K562 (cell line): ENCODE measurements around the gene PPP1CA. TPM values are rescaled to one million over a fixed set of nuclear protein-coding genes. Genes with fewer than 3 reads are reported as not detected.
A peak's percentile ranks its signal among the peaks of the same experiment; 100 is the strongest.

Experiments used
- ADNP ChIP-seq: fragments of 200-800 bp; sonication (Bioruptor generic); IDR thresholded peaks from 2 replicates; pipeline ENCODE4 v1.6.1; 2016; ENCODE audit warnings: missing genetic modification characterization, missing compliant biosample characterization
- ASH1L ChIP-seq: fragments of 450-650 bp; IDR thresholded peaks from 2 replicates; pipeline ENCODE4 v1.6.1; 2018; ENCODE audit warnings: borderline replicate concordance, mild to moderate bottlenecking, low read depth; ENCODE audit not compliant: partially characterized antibody
- ETS2 ChIP-seq: IDR thresholded peaks from 2 replicates; pipeline ENCODE4 v1.6.1; 2016; ENCODE audit warnings: borderline replicate concordance, missing genetic modification characterization, mild to moderate bottlenecking, moderate library complexity, missing compliant biosample characterization; ENCODE audit not compliant: poor library complexity, severe bottlenecking
- MBD2 ChIP-seq: sonication (generic); IDR thresholded peaks from 2 replicates; pipeline ENCODE4 v1.6.1; 2016; ENCODE audit warnings: low read depth, borderline replicate concordance
- NFE2L1 ChIP-seq: fragments of 450-650 bp; IDR thresholded peaks from 2 replicates; pipeline ENCODE4 v1.6.1; 2016; ENCODE audit warnings: missing genetic modification characterization, low read depth, mild to moderate bottlenecking, missing compliant biosample characterization, moderate library complexity, borderline replicate concordance
- NR2F6 ChIP-seq: fragments of 450-650 bp; formaldehyde crosslinking; IDR thresholded peaks from 2 replicates; pipeline ENCODE4 v1.4.0; 2020; ENCODE audit warnings: mild to moderate bottlenecking
- PHF21A ChIP-seq: fragments of 450-650 bp; IDR thresholded peaks from 2 replicates; pipeline ENCODE4 v1.6.1; 2017; ENCODE audit warnings: low read depth, borderline replicate concordance
- RBM14 ChIP-seq: fragments of 200-400 bp; formaldehyde crosslinking; IDR thresholded peaks from 2 replicates; pipeline ENCODE4 v1.6.1; 2018; ENCODE audit warnings: low read depth, mild to moderate bottlenecking, low read length, moderate library complexity, borderline replicate concordance; ENCODE audit not compliant: insufficient read depth
- SIN3B ChIP-seq: fragments of 450-650 bp; IDR thresholded peaks from 2 replicates; pipeline ENCODE4 v1.6.1; 2017; ENCODE audit warnings: low read depth, mild to moderate bottlenecking, moderate library complexity
- SMAD3 ChIP-seq: fragments of 450-650 bp; formaldehyde crosslinking; conservative IDR thresholded peaks from 2 replicates; pipeline ENCODE4 v1.4.0; 2020; ENCODE audit warnings: mild to moderate bottlenecking
- SRSF1 ChIP-seq: fragments of 200-400 bp; formaldehyde crosslinking; IDR thresholded peaks from 2 replicates; pipeline ENCODE4 v1.6.1; 2017; ENCODE audit warnings: mild to moderate bottlenecking, low read depth, low read length, moderate library complexity
- TFAM ChIP-seq: fragments of 250-450 bp; sonication (Bioruptor Pico); conservative IDR thresholded peaks from 2 replicates; pipeline ENCODE4 v1.5.0; 2021; ENCODE audit warnings: mild to moderate bottlenecking, moderate library complexity
- YBX1 ChIP-seq: fragments of 450-650 bp; IDR thresholded peaks from 2 replicates; pipeline ENCODE4 v1.7.1; 2016; ENCODE audit warnings: mild to moderate bottlenecking
- ZKSCAN8 ChIP-seq: fragments of 200-800 bp; sonication (Bioruptor generic); IDR thresholded peaks from 2 replicates; pipeline ENCODE4 v1.6.1; 2016; ENCODE audit warnings: missing genetic modification characterization, missing compliant biosample characterization
- ZNF165 ChIP-seq: fragments of 250-450 bp; sonication (Bioruptor Pico); IDR thresholded peaks from 2 replicates; pipeline ENCODE4 v1.4.0; 2020; ENCODE audit warnings: borderline replicate concordance
- ZNF212 ChIP-seq: fragments of 450-650 bp; formaldehyde crosslinking; IDR thresholded peaks from 2 replicates; pipeline ENCODE4 v1.4.0; 2020; ENCODE audit warnings: mild to moderate bottlenecking
- ZNF239 ChIP-seq: fragments of 250-450 bp; sonication (Bioruptor Pico); IDR thresholded peaks from 2 replicates; pipeline ENCODE4 v1.4.0; 2020; ENCODE audit warnings: mild to moderate bottlenecking
- ZNF316 ChIP-seq: fragments of 450-650 bp; IDR thresholded peaks from 2 replicates; pipeline ENCODE4 v1.6.1; 2016
- ZSCAN32 ChIP-seq: fragments of 450-650 bp; formaldehyde crosslinking; IDR thresholded peaks from 2 replicates; pipeline ENCODE4 v1.4.0; 2020; ENCODE audit warnings: mild to moderate bottlenecking, moderate library complexity
- polyA plus RNA-seq, 8 experiments: library from polyadenylated mRNA; depleted of rRNA in 4 of 8; stranded (reverse) in 5 of 8; unstranded in 3 of 8; fragments of >200 nt; fragmentation: Nextera tagmentation in 2 of 8; fragmentation: Illumina TruSeq in 1 of 8; extraction: Ambion mirVana in 2 of 8; extraction: Trizol in 1 of 8; gene quantifications; 2 replicates each; pipeline versions ENCODE4 v1.2.1 to v1.2.3, GENCODE V29; 2011 to 2014; ENCODE audit warnings: inconsistent platforms in 1 of 8, missing spikeins in 1 of 8
- total RNA-seq, 7 experiments: library from RNA; depleted of rRNA in 6 of 7; stranded (reverse); fragments of >200 nt in 6 of 7; fragmentation: Illumina TruSeq in 2 of 7; extraction: Trizol in 2 of 7; gene quantifications; 2 replicates each; pipeline versions ENCODE4 v1.2.1 to v1.2.3, GENCODE V29; 2011 to 2021; ENCODE audit warnings: low replicate concordance in 1 of 7
- TF ChIP-seq, protein P1 (sequence below): sonication (generic); formaldehyde crosslinking; IDR thresholded peaks from 2 replicates; pipeline ENCODE4 v1.8.0; 2022; ENCODE audit warnings: mild to moderate bottlenecking, missing genetic modification reagents
- TF ChIP-seq, protein P2 (sequence below): fragments of 450-650 bp; formaldehyde crosslinking; IDR thresholded peaks from 2 replicates; pipeline ENCODE4 v1.4.0; 2022; ENCODE audit warnings: mild to moderate bottlenecking, moderate library complexity
- TF ChIP-seq, protein P3 (sequence below): fragments of 450-650 bp; IDR thresholded peaks from 2 replicates; pipeline ENCODE4 v1.6.1; 2018; ENCODE audit not compliant: partially characterized antibody

PPP1CA gene
- total and polyA plus RNA-seq, 9 of the 15 experiments (the other 6 are each of a cell fraction or from before 2014, with no cell fraction given): 18.2 to 242 (median 188) TPM

DNA sequence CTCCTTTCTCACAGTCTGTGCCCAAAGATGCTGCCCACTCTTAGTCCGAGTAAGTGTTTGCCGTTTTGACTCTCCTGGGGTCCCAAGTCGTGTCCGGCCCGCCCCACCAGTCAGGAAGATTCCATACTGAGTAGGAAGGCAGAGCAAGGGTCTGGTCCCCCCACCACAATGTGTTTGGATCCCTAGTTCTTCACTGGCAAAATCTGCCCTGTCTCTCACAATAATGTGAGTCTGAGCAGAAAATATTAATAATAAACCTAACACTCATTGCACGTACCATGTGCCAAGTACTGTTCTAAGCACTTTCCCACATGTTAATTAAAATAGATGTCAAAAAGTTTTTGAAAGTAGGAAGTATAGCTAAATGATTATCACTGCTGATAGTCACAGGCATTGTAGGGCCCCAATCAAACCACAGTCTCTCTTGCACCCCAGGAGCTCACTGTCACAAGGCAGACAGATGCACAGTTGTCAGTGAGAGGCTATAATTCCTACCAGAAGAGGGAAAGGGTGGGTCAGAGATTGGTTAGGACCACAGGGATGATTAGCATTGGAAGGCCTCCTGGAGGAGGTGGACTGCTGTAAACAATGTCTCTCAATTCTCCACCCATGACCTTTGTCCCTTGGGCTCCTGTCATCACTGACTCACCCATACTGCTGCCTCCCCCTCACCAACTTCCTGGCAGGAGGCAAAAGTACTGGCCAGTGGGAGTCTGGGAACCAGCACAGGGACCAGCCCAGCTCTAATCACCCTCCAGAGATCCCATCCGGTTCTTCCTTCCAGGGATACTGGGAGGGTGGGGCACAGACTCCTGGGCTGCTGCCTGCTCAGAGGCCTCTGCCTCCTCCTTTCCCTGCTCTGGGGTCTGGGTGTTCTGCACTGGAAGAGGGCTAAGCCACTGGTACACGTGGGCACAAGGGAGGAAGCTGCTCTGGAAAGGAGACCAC is 47.3 kb downstream of the PPP1CA start (continued):
- TF ChIP-seq, protein P1, sequence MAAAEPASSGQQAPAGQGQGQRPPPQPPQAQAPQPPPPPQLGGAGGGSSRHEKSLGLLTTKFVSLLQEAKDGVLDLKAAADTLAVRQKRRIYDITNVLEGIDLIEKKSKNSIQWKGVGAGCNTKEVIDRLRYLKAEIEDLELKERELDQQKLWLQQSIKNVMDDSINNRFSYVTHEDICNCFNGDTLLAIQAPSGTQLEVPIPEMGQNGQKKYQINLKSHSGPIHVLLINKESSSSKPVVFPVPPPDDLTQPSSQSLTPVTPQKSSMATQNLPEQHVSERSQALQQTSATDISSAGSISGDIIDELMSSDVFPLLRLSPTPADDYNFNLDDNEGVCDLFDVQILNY: no peak
- no peak for TF ChIP-seq ZSCAN32
- TF ChIP-seq, protein P2, sequence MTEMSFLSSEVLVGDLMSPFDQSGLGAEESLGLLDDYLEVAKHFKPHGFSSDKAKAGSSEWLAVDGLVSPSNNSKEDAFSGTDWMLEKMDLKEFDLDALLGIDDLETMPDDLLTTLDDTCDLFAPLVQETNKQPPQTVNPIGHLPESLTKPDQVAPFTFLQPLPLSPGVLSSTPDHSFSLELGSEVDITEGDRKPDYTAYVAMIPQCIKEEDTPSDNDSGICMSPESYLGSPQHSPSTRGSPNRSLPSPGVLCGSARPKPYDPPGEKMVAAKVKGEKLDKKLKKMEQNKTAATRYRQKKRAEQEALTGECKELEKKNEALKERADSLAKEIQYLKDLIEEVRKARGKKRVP: no peak
- no peak for TF ChIP-seq SMAD3 (CRISPR knock-in tag)
- no peak for TF ChIP-seq SIN3B
- TF ChIP-seq ADNP (tag): no peak
- TF ChIP-seq MBD2: 0 out of 2 replicates have a peak, but pooled peaks have one; percentile 20
- TF ChIP-seq ZNF212 (CRISPR knock-in tag): no peak
- no peak for TF ChIP-seq PHF21A
- TF ChIP-seq ASH1L: no peak
- no peak; the same call in 1 of the 2 replicates for TF ChIP-seq ZKSCAN8 (CRISPR knock-in tag)
- TF ChIP-seq ZNF316: no peak
- no peak for TF ChIP-seq NR2F6
- TF ChIP-seq NFE2L1 (tag): no peak
- TF ChIP-seq ZNF239 (CRISPR knock-in tag): no peak
- TF ChIP-seq ETS2: no peak
- TF ChIP-seq ZNF165 (CRISPR knock-in tag): no peak
- no peak for TF ChIP-seq SRSF1
- TF ChIP-seq TFAM: no peak
- TF ChIP-seq, protein P3, sequence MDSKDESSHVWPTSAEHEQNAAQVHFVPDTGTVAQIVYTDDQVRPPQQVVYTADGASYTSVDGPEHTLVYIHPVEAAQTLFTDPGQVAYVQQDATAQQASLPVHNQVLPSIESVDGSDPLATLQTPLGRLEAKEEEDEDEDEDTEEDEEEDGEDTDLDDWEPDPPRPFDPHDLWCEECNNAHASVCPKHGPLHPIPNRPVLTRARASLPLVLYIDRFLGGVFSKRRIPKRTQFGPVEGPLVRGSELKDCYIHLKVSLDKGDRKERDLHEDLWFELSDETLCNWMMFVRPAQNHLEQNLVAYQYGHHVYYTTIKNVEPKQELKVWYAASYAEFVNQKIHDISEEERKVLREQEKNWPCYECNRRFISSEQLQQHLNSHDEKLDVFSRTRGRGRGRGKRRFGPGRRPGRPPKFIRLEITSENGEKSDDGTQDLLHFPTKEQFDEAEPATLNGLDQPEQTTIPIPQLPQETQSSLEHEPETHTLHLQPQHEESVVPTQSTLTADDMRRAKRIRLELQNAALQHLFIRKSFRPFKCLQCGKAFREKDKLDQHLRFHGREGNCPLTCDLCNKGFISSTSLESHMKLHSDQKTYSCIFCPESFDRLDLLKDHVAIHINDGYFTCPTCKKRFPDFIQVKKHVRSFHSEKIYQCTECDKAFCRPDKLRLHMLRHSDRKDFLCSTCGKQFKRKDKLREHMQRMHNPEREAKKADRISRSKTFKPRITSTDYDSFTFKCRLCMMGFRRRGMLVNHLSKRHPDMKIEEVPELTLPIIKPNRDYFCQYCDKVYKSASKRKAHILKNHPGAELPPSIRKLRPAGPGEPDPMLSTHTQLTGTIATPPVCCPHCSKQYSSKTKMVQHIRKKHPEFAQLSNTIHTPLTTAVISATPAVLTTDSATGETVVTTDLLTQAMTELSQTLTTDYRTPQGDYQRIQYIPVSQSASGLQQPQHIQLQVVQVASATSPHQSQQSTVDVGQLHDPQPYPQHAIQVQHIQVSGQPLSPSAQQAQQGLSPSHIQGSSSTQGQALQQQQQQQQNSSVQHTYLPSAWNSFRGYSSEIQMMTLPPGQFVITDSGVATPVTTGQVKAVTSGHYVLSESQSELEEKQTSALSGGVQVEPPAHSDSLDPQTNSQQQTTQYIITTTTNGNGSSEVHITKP: no peak
- TF ChIP-seq YBX1: no peak
- no peak for TF ChIP-seq RBM14
